ENCODE measurements around the gene ERMARD.

GRCh38 chr6:169745405-169745804, 6.0 kb upstream of the ERMARD start:
- TF ChIP-seq POLR2AphosphoS5 (IDR thresholded peaks at IDR 0.05) (no peak), CTCF (IDR thresholded peaks at IDR 0.05) (no peak), POLR2A (IDR thresholded peaks at IDR 0.05) (no peak)

Data from gastroesophageal sphincter (tissue), 3 donors.